GM23248 (cell line): Measurements from ENCODE around the gene ENTPD7.

Source experiments
- EZH2 ChIP-seq: fragments of 200-600 bp; sonication (generic); IDR thresholded peaks from 2 replicates; pipeline ENCODE4 v1.6.1; 2018; ENCODE audit warnings: antibody characterized with exemption, mild to moderate bottlenecking; ENCODE audit not compliant: insufficient read depth, poor library complexity, severe bottlenecking
- EZH2phosphoT487 ChIP-seq: fragments of 200-600 bp; sonication (generic); IDR thresholded peaks from 2 replicates; pipeline ENCODE4 v1.6.1; 2018; ENCODE audit warnings: antibody characterized with exemption, moderate library complexity, mild to moderate bottlenecking, low read depth; ENCODE audit not compliant: insufficient read depth

DNA sequence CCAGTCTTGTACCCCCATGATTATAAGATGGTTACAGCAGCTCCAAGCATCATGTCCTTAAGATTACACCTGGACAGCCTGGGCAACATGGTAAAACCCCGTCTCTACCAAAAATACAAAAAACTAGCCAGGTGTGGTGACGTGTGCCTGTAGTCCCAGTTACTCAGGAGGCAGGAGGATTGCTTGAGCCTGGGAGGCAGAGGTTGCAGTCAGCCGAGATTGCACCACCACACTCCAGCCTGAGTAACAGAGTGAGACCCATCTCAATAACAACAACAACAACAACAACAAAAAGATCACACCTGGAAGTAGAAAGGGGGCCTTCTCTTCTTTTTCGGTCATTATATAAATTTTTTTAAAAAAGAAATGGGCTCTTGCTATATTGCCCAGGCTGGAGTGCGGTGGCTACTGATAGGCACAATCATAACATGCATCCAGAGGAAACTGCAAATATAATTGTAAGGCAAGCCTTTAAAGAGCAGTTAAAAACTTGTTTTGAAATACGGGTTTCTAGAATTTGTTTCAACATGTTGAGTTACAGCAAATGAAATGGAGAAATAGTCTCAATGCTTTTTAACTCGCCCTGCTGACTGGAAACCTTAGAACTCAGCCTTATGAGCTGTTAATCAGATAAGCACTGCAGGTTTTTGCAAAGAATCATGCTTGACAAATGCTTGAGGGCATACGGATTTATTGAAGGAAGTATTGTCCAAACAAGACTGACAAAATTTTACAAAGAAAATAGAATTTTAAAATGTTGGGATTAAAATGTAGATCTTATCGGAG is 4.7 kb upstream of the ENTPD7 start:
- no peak for TF ChIP-seq EZH2
- no peak for TF ChIP-seq EZH2phosphoT487
